Esophagus muscularis mucosa (tissue), 4 donors: Measurements from ENCODE around the gene TOMM6. TPM values are rescaled to one million over a fixed set of nuclear protein-coding genes. Genes with fewer than 3 reads are reported as not detected.
A peak's percentile ranks its signal among the peaks of the same experiment; 100 is the strongest.

ENCODE experiments used
- DNase-seq: peaks from one replicate; pipeline ENCODE4 v3.0.0-alpha.2; 2017; ENCODE audit errors: extremely low spot score
- H3K27ac ChIP-seq, 4 donors: fragments of 200-600 bp; sonication (generic); replicated peaks in 1 of 4; 1 replicate in 3 of 4; 2 replicates in 1 of 4; pipeline ENCODE4 v1.5.1; 2016 to 2019; ENCODE audit warnings: mild to moderate bottlenecking in 1 of 4
- H3K27me3 ChIP-seq, 4 donors: fragments of 200-600 bp; sonication (generic); one replicate each; pipeline versions ENCODE4 v1.5.1 to v1.6.0; 2016 to 2019
- H3K36me3 ChIP-seq, 4 donors: fragments of 200-600 bp; sonication (generic); one replicate each; pipeline ENCODE4 v1.5.1; 2016 to 2019
- H3K4me1 ChIP-seq, 4 donors: fragments of 200-600 bp; sonication (generic); one replicate each; pipeline ENCODE4 v1.5.1; 2016 to 2019
- H3K4me3 ChIP-seq, 4 donors: fragments of 200-600 bp; sonication (generic); 1 replicate in 2 of 4; 2 replicates in 2 of 4; pipeline ENCODE4 v1.5.1; 2016 to 2019; ENCODE audit warnings: mild to moderate bottlenecking in 4 of 4, moderate library complexity in 1 of 4
- H3K9me3 ChIP-seq, 4 donors: fragments of 200-600 bp; sonication (generic); 1 replicate in 3 of 4; 2 replicates in 1 of 4; pipeline ENCODE4 v1.5.1; 2016 to 2019
- CTCF ChIP-seq, 3 experiments: fragments of 200-600 bp in 2 of 3; fragments of 450-650 bp in 1 of 3; sonication (generic) in 2 of 3; IDR thresholded peaks; one replicate each; pipeline ENCODE4 v1.5.1; 2017 to 2019; ENCODE audit warnings: antibody characterized with exemption in 3 of 3, mild to moderate bottlenecking in 2 of 3, moderate library complexity in 1 of 3
- EP300 ChIP-seq: sonication (generic); formaldehyde crosslinking; IDR thresholded peaks from one replicate; pipeline ENCODE4 v1.6.1; 2017; ENCODE audit warnings: antibody characterized with exemption
- POLR2A ChIP-seq: fragments of 450-650 bp; IDR thresholded peaks from one replicate; pipeline ENCODE4 v1.6.1; 2017; ENCODE audit warnings: antibody characterized with exemption, moderate library complexity, mild to moderate bottlenecking, low read depth
- POLR2AphosphoS5 ChIP-seq, 2 donors: sonication (generic); formaldehyde crosslinking; IDR thresholded peaks; one replicate each; pipeline ENCODE4 v1.6.1; 2017; ENCODE audit warnings: antibody characterized with exemption in 2 of 2
- WGBS: methylation state at CpG from one replicate; pipeline ENCODE4 v1.1.5; 2018; 5-methylcytosine and 5-hydroxymethylcytosine counted together
- intact Hi-C: fragments of 100-400 bp; cut with DNase I; formaldehyde crosslinking; loops from one replicate; pipeline ENCODE4 v1.15.1; 2023
- total RNA-seq, 4 donors: library from RNA; depleted of rRNA; stranded (reverse); fragments of >200 nt; gene quantifications; one replicate each; pipeline versions ENCODE4 v1.1.0 to v1.2.1, GENCODE V29; 2016

The TOMM6 gene
- 100 to 1,000 TPM in 2 of 4 donors, 10 to 100 TPM in 2; 52.1 to 117 (median 86.9) TPM for total RNA-seq

- H3K4me1 ChIP-seq = peaks cover 33 to 67% (median 49%) of the 10 kb centered on the region in 4 donors
- peak; percentile 96 to 98 for TF ChIP-seq POLR2AphosphoS5 (IDR thresholded peaks at IDR 0.05)
- no peak for TF ChIP-seq EP300
- peak; percentile 70 to 89 (median 83) for TF ChIP-seq CTCF (IDR thresholded peaks at IDR 0.05)
- no peak for TF ChIP-seq POLR2A
- H3K4me3 ChIP-seq = peak within 1 kb of the TSS; percentile 69 to 91 (median 76)
- intact Hi-C loops = loop anchor here (2.0 to 10.0 kb wide), 2 partner anchors 133 to 777 kb away; partner anchors contain the start of genes BYSL, MED20 and UBR2
- 2% methylated on average over 18 of the region's 55 CpGs for WGBS
- DNase-seq = peak; percentile 98
- H3K36me3 ChIP-seq = peaks cover 22 to 62% (median 35%) of the 10 kb centered on the region in 4 donors
- no peaks in the 10 kb centered on the region for H3K27me3 ChIP-seq
- H3K27ac ChIP-seq = peak within 1 kb of the TSS; percentile 92 to 96 (median 94)
- no peaks in the 10 kb centered on the region for H3K9me3 ChIP-seq
These were observed at the start of gene TOMM6 for GRCh38 chr6:41787219-41787917. Gene TOMM6, plus strand, starts transcription at chr6:41787694. Its CDS starts 4 bp downstream, at chr6:41787698.

DNA sequence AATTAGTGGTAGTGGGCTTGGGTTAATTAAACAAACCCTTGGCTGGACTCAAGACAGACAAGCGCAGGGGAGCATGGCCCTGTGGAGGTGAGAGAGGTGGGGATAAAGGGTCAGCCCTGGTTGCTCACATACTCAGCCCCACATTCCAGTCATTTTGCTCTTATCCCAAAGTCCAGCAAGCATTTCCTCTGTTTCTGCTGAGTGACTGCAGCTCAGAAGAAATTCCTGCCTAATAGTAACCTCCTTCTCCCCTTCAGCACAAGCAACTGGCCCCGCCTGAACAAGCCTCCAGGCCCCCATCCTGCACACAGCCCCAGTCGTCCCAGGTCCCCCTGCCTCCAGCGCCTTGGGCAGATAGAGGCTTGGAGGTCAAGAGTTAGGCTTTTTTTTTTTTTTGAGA lies 48.5 kb upstream of the TOMM6 start:
- 82% methylated on average over 4 of the region's 4 CpGs for WGBS
- DNase-seq = no peak
- no peak overlapping the region for H3K27ac ChIP-seq
- peaks cover 0 to 6% (median 0%) of the 10 kb centered on the region in 4 donors for H3K27me3 ChIP-seq
- TF ChIP-seq POLR2A = no peak
- TF ChIP-seq EP300 = no peak
- no peak for TF ChIP-seq CTCF (IDR thresholded peaks at IDR 0.05)
- no peak for TF ChIP-seq POLR2AphosphoS5 (IDR thresholded peaks at IDR 0.05)
- intact Hi-C loops = loop anchor here (5.0 kb wide), 1 partner anchor 38 kb away; the partner anchor contains the start of gene FRS3
- no peaks in the 10 kb centered on the region for H3K36me3 ChIP-seq
- H3K9me3 ChIP-seq = no peaks in the 10 kb centered on the region
- no peak overlapping the region for H3K4me3 ChIP-seq
- peaks cover 6 to 9% (median 8%) of the 10 kb centered on the region in 4 donors for H3K4me1 ChIP-seq

- WGBS = 84% methylated on average over 13 of the region's 13 CpGs
These were observed 46.9 kb upstream of the TOMM6 start for GRCh38 chr6:41740366-41741162.

More at GRCh38 chr6:41740366-41741162, 46.9 kb upstream of the TOMM6 start:
- peaks cover 6 to 9% (median 7%) of the 10 kb centered on the region in 4 donors for H3K4me1 ChIP-seq
- no peak for TF ChIP-seq POLR2AphosphoS5 (IDR thresholded peaks at IDR 0.05)
- no peak for TF ChIP-seq POLR2A
- TF ChIP-seq EP300 = no peak
- no peak for TF ChIP-seq CTCF (IDR thresholded peaks at IDR 0.05)
- DNase-seq = no peak
- H3K4me3 ChIP-seq = no peak overlapping the region
- peaks cover 0 to 6% (median 0%) of the 10 kb centered on the region in 4 donors for H3K27me3 ChIP-seq
- H3K27ac ChIP-seq = no peak overlapping the region
- intact Hi-C loops = no loop called here
- H3K9me3 ChIP-seq = no peaks in the 10 kb centered on the region
- no peaks in the 10 kb centered on the region for H3K36me3 ChIP-seq
